HepG2 (cell line): ENCODE results near the gene MIGA2. TPM values are rescaled to one million over a fixed set of nuclear protein-coding genes. Genes with fewer than 3 reads are reported as not detected.

Source experiments
- CBX5 ChIP-seq: sonication (generic); formaldehyde crosslinking; IDR thresholded peaks from 2 replicates; pipeline ENCODE4 v1.4.0; 2020; ENCODE audit warnings: missing genetic modification reagents, borderline replicate concordance
- CREB3 ChIP-seq: sonication (generic); formaldehyde crosslinking; IDR thresholded peaks from 2 replicates; pipeline ENCODE4 v1.5.0; 2020; ENCODE audit warnings: missing genetic modification reagents
- HDAC6 ChIP-seq: fragments of 200-600 bp; sonication (generic); IDR thresholded peaks from 2 replicates; pipeline ENCODE4 v1.7.0; 2017; ENCODE audit warnings: mild to moderate bottlenecking, antibody characterized with exemption, low read length, low read depth
- MIER2 ChIP-seq: IDR thresholded peaks from 2 replicates; pipeline ENCODE4 v1.6.1; 2016; ENCODE audit warnings: missing biosample characterization, missing genetic modification reagents
- MLXIP ChIP-seq: sonication (generic); formaldehyde crosslinking; IDR thresholded peaks from 2 replicates; pipeline ENCODE4 v1.9.0; 2021; ENCODE audit warnings: missing genetic modification reagents, borderline replicate concordance
- RAD51 ChIP-seq: fragments of 450-650 bp; IDR thresholded peaks from 2 replicates; pipeline ENCODE4 v1.6.1; 2016; ENCODE audit warnings: borderline replicate concordance
- RXRB ChIP-seq: IDR thresholded peaks from 2 replicates; pipeline ENCODE4 v1.6.1; 2016; ENCODE audit warnings: borderline replicate concordance, missing genetic modification reagents, missing compliant biosample characterization
- ZBTB20 ChIP-seq: sonication (generic); formaldehyde crosslinking; IDR thresholded peaks from 2 replicates; pipeline ENCODE4 v1.8.1; 2023; ENCODE audit warnings: missing genetic modification reagents, low read depth, mild to moderate bottlenecking, borderline replicate concordance
- ZFP36 ChIP-seq: fragments of 150-350 bp; IDR thresholded peaks from 2 replicates; pipeline ENCODE4 v1.6.1; 2018; ENCODE audit warnings: borderline replicate concordance, low read length, low read depth; ENCODE audit not compliant: partially characterized antibody
- ZFY ChIP-seq: sonication (generic); formaldehyde crosslinking; IDR thresholded peaks from 2 replicates; pipeline ENCODE4 v1.4.0; 2020; ENCODE audit warnings: missing genetic modification reagents
- ZNF280D ChIP-seq: sonication (generic); formaldehyde crosslinking; IDR thresholded peaks from 2 replicates; pipeline ENCODE4 v1.5.1; 2020; ENCODE audit warnings: mild to moderate bottlenecking, missing genetic modification reagents
- ZNF335 ChIP-seq: sonication (generic); formaldehyde crosslinking; IDR thresholded peaks from 2 replicates; pipeline ENCODE4 v1.4.0; 2020; ENCODE audit warnings: missing genetic modification reagents
- ZNF574 ChIP-seq: sonication (generic); formaldehyde crosslinking; IDR thresholded peaks from 2 replicates; pipeline ENCODE4 v1.4.0; 2020; ENCODE audit warnings: missing genetic modification reagents
- ZNF674 ChIP-seq: sonication (generic); formaldehyde crosslinking; IDR thresholded peaks from 2 replicates; pipeline ENCODE4 v1.5.0; 2020; ENCODE audit warnings: low read depth, mild to moderate bottlenecking, missing genetic modification reagents
- ZNF749 ChIP-seq: sonication (generic); formaldehyde crosslinking; IDR thresholded peaks from 2 replicates; pipeline ENCODE4 v1.8.0; 2022; ENCODE audit warnings: mild to moderate bottlenecking, missing genetic modification reagents, moderate library complexity, borderline replicate concordance
- ZNF781 ChIP-seq: sonication (generic); formaldehyde crosslinking; IDR thresholded peaks from 2 replicates; pipeline ENCODE4 v1.5.1; 2020; ENCODE audit warnings: borderline replicate concordance, mild to moderate bottlenecking, missing genetic modification reagents; ENCODE audit errors: not compliant biosample characterization
- ZNF784 ChIP-seq: sonication (generic); formaldehyde crosslinking; IDR thresholded peaks from 2 replicates; pipeline ENCODE4 v1.5.1; 2020; ENCODE audit warnings: missing genetic modification reagents, mild to moderate bottlenecking, borderline replicate concordance
- ZSCAN22 ChIP-seq: sonication (generic); formaldehyde crosslinking; IDR thresholded peaks from 2 replicates; pipeline ENCODE4 v1.4.0; 2020; ENCODE audit warnings: mild to moderate bottlenecking, missing genetic modification reagents
- polyA plus RNA-seq, 8 experiments: library from polyadenylated mRNA; depleted of rRNA in 3 of 8; stranded (reverse) in 7 of 8; unstranded in 1 of 8; fragments of >200 nt; fragmentation: Illumina TruSeq in 4 of 8; extraction: Trizol in 4 of 8; gene quantifications; 2 replicates each; pipeline versions ENCODE4 v1.2.1 to v1.2.3, GENCODE V29; 2011 to 2016; ENCODE audit warnings: low read depth in 4 of 8, missing spikeins in 1 of 8, mixed read lengths in 1 of 8; ENCODE audit not compliant: insufficient read depth in 1 of 8
- total RNA-seq, 5 experiments: library from RNA; depleted of rRNA; stranded (reverse); fragments of >200 nt; fragmentation: Illumina TruSeq; extraction: Trizol; gene quantifications; 2 replicates each; pipeline ENCODE4 v1.2.3, GENCODE V29; 2016; ENCODE audit warnings: low read depth in 1 of 5

The MIGA2 gene
- total and polyA plus RNA-seq, 2 of the 13 experiments (the other 11 are each of a cell fraction or from before 2014, with no cell fraction given), result 10.8 to 17.1 TPM

GRCh38 chr9:129036241-129036922, at the start of gene MIGA2 (continued):
- TF ChIP-seq ZFP36 (no peak), RXRB (CRISPR knock-in tag) (0 out of 2 replicates have a peak, but pooled peaks have one; percentile 20), ZNF784 (CRISPR knock-in tag) (no peak), ZNF280D (0 out of 2 replicates have a peak, but pooled peaks have one; percentile 70), ZNF781 (CRISPR knock-in tag) (peak; percentile 61), RAD51 (peak; percentile 96), ZNF574 (peak; percentile 52; the same call in 1 of the 2 replicates), CREB3 (CRISPR knock-in tag) (no peak), ZNF674 (no peak), MIER2 (CRISPR knock-in tag) (0 out of 2 replicates have a peak, but pooled peaks have one; percentile 12), HDAC6 (no peak), ZBTB20 (CRISPR knock-in tag) (0 out of 2 replicates have a peak, but pooled peaks have one; percentile 23), ZFY (CRISPR knock-in tag) (peak; percentile 84), ZNF335 (CRISPR knock-in tag) (peak; percentile 37; the same call in 1 of the 2 replicates), MLXIP (CRISPR knock-in tag) (no peak), ZSCAN22 (CRISPR knock-in tag) (no peak), CBX5 (no peak), ZNF749 (CRISPR knock-in tag) (no peak)
